Myocyte (in vitro differentiated cells): ENCODE results near the gene ICA1. TPM values are rescaled to one million over a fixed set of nuclear protein-coding genes. Genes with fewer than 3 reads are reported as not detected.

Source experiments
- DNase-seq: peaks from one replicate; pipeline ENCODE4 v3.0.0-alpha.2; 2012; ENCODE audit warnings: low read depth
- total RNA-seq: library from RNA; depleted of rRNA; stranded (reverse); fragments of >200 nt; gene quantifications from 2 replicates; pipeline ENCODE4 v1.2.3, GENCODE V29; 2014

Gene ICA1
- total RNA-seq, 1 donor from 2014 or later = 0.16 TPM

DNA sequence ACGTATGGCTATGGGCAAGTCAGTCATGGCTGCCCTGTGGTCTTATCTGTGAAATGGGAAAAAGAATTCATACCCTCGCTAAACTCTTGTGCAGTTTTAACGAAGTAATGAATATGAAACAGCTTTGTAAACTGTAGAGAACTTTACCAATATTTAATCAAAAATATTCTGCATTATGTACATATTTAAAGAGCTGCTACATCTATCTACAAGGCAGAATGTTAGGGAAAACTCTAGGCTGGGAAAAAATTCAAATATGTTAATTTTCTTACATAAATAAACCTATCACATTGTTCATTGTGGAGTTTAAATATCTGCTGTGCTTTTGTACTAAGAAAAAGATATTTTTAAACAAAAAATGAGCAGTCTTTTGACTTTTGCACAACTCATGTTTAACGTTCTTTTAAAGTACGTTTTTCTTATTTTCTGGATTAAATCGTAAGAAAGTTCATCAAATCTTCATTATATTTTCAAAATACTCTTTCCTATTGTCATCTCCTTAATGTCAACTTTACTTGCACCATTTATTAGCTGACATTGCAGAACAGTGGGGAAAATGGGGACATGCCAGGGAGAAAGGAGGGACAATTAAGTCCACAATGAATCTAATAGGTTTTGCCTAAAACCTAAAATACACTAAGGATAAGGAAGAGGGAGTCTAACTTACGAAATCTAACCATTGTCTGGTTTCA lies 57.5 kb downstream of the ICA1 start:
- no peak for DNase-seq

- no peak for DNase-seq
Observed at GRCh38 chr7:8201846-8202441, 60.0 kb downstream of the ICA1 start.

DNA sequence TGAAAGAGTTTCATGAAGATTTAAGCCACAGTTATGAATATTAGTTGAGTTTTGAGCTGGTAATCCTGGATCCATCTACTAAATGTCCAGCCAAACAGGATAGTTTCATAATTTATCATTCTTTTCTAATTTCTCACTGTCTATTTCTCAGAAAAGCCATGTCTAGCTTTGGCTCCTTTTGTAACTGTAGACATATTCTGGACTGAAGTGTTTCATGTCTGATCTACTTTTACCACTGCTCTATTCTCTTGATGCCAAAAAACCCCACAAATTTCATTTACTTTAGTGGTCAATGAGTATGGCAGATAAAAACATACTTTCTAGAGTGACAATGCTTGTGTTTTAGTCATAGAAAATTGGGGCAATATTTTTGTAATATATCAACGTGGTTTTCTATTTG lies 61.2 kb downstream of the ICA1 start:
- DNase-seq = no peak

GRCh38 chr7:8200316-8200715 lies 61.7 kb downstream of the ICA1 start:
- DNase-seq = no peak

- peak; percentile 59 for DNase-seq
Observed at GRCh38 chr7:8197994-8198698, 63.8 kb downstream of the ICA1 start.

DNA sequence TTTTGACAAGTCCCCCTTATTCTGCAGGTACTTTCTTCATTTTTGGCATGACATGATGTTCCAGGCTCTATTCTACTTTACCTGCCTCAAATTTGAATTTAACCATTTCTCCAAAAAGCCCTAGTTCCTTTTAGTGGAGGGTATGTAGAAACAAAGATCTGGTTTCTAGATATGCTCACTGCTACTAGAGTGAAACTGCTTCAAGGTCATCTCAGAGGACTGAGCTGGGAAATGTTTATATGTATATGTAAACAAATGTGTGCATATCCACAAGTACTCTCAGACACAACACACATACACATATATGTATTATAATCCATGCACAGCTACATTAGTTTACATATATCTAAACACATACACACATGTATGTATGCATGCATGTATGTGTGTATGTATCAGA lies 69.1 kb downstream of the ICA1 start:
- no peak for DNase-seq

GRCh38 chr7:8190119-8190895 lies 71.7 kb downstream of the ICA1 start:
- peak; percentile 81 for DNase-seq

- no peak for DNase-seq
Observed at GRCh38 chr7:8189625-8190024, 72.3 kb downstream of the ICA1 start.

DNA sequence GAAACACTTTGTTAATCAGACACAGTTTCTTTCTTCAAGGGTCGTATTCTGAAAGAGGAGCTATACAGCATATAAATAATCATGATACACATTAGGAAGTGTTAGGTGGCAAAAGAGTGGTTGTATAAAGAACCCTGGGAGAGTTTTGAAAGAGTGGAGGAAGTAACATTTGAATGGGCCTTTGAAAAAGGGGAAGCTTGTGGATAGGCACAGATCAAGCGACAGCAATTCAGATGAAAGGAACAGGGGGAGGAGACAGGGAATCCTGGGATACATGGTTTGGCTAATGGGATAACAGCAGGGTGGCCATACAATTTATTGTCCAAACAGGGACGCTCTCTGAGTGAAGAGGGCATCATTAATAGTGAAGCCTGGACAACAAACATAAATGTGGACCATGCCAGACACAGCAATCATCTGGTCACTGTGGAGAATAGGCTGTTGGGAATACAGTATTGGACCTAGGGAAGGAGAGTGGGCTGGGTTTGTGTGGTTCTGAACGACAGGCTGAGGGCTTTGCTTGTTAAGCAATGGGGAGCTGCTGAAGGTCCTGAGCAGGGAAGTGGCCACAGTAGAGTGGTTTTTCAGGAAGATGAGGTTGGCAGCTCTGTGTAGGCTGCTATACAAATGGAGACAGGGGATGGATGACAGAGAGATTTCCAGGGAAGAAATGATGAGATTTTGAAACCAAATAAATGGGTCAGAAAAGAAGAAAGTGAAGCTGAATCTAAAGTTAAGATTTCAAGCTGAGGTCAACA lies 75.9 kb downstream of the ICA1 start:
- no peak for DNase-seq

- DNase-seq = no peak
Observed at GRCh38 chr7:8184221-8184620, 77.7 kb downstream of the ICA1 start.

DNA sequence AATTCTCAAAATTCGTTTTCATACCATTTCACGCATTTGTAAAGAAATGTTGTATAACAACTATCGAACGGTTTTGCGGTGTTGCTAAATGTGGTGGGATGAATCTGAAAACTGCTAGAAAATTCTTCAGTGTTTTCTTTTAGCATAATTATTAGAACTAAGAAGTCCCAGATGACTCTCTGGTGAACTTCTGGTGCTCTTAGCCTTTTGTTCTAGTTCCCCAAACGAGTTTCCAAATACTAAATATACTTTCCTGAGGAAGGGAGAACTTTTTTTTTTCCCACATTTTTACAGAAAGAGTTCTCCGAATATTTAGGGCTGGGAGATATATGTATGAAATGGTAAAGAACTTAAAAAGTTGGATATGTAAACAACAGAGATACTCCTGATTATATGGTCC lies 82.5 kb downstream of the ICA1 start:
- no peak for DNase-seq

DNA sequence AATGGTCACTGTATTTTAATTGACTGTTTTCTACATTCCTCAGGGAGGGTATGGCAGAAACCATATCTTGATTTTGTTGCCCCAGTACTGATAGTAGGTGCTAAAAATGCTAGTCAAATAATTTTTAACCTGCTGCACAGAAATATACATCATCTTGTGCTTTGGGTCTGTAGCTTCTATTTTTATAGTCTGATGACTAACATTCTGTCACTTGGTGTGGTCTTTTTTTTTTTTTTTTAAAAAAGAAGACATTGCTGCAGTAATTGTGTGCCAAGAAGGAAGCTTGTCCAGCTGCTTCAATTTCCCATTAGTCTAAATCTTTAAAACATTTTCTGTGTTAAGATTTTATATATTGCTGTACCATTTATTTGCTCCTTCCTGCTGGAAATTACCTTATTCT lies 83.6 kb downstream of the ICA1 start:
- DNase-seq = no peak

- no peak for DNase-seq
Observed at GRCh38 chr7:8177109-8177933, 84.6 kb downstream of the ICA1 start.

DNA sequence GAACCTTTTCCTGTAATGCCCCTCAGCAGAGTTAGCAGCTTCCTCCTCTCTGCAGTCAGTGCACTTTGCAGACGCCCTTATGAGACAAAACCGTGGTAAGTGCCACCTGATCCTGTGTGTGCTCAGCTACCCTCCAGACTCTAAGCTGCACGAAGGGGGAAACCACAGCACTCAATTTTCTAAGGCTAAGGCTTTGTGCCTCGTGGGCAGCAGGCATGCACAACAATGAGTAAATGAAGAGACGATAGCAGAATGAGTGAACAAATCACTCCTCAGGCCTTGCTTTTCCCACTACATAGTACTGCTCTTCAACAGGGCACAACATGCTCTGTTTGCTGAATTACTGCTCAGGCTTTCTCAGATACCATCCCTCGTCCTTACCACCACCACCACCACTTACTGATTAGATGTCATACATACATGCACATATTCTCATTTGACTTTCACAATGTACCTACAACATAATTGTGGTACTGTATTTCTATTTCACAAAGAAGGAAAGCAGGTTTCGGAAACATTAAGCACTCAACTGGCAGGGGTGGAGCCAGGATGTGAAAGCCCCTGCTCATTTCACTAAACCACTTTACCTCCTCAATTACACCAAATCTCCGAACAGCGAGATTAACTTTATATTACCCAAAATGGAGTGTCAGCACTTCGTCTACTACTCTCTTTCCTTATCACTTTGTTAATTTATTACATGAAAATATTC lies 85.4 kb downstream of the ICA1 start:
- DNase-seq = peak; percentile 54

GRCh38 chr7:8175929-8176369 lies 86.0 kb downstream of the ICA1 start:
- no peak for DNase-seq

GRCh38 chr7:8172372-8173354 lies 89.3 kb downstream of the ICA1 start:
- DNase-seq = no peak

DNA sequence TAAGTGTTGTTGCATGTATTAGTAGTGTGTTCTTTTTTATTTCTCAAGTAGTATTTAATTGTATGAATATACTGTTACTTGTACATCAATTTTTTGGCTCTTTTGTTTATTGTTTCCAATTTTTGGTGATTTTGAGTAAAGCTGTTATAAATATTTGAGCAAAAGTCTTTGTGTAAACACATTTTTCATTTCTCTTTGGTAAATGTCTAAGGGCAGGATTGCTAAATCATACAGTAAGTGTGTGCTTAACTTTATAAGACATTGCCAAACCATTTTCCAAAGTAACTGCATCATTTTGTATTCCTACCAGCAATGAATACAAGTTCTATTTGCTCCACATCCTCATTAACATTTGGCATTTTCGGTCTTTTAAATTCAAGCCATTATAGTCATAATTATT lies 92.8 kb downstream of the ICA1 start:
- DNase-seq = no peak

DNA sequence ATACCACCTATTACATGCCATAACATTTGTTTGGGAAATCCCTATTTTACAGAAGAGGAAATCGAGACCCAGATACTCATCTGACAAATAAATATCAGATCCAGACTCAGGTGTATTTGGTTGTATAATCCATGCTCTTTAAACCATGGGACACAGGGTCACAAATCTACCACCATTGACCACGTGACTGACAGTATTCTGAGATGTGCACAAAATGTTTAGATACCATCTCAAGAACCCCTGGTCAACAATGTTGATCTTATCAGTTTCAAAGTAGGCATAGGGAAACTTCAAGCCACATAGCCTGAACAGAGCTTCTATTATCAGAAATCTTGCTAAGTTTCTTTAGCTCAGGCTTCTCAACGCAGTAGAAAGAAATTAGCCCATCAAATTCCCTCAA lies 93.6 kb downstream of the ICA1 start:
- DNase-seq = no peak
